ENCODE results near the gene SCUBE2. TPM values are rescaled to one million over a fixed set of nuclear protein-coding genes. Genes with fewer than 3 reads are reported as not detected.

Gene SCUBE2
- polyA plus RNA-seq, 2 of the 4 experiments (the other 2 are of a cell fraction), result 0.49 to 0.63 TPM

DNA sequence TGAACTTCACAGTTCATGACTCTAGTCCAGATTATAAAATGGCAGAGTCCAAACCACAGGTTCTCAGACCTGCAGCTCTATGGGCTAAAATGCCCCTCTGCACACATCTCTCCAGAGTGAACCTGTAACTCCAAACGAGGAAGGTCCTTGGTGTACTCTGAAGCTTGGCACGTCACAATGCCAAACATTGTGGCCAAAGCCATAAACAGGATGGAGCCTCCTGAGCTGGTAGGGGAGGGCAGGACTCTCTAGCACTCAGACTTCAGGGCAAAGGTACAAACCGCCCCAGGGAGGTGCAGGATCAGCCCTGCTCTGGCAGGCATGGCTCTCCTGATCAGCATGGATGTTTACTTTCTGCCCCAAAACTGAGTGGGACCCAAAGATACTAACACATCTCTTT, 2.3 kb downstream of the SCUBE2 start:
- CTCF ChIA-PET, result interaction anchor here (0.7 to 1.7 kb wide), 4 partner anchors 40 to 417 kb away, joined by 3 to 4 read pairs (median 4); no protein-coding TSS in a partner anchor
- H3K27ac ChIP-seq, result no peak overlapping the region

DNA sequence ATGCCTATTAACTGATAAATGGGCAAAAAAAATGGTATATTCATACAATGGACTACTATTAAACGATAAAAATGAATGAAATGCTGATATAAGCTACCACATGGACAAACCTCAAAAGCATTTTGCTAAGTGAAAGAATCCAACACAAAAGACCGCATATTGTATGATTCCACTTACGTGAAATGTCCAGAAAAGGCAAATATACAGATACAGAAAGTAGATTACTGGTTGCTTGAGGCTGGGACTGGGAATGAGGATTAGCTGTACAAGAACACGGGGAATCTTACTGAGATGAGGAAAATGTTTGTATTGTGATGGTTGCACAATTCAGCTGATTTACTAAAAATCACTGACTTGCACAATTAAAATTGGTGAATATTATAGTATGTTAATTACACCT, 8.8 kb downstream of the SCUBE2 start:
- FAIRE-seq, result no peak
- TF ChIP-seq ZSCAN20 (CRISPR knock-in tag; IDR thresholded peaks at IDR 0.05) (no peak), PHF8 (IDR thresholded peaks at IDR 0.05; ENCODE audit: borderline replicate concordance, low read depth) (no peak), ESRRA (IDR thresholded peaks at IDR 0.05; ENCODE audit: borderline replicate concordance, low read length) (no peak)
- TF ChIP-seq, protein P1, sequence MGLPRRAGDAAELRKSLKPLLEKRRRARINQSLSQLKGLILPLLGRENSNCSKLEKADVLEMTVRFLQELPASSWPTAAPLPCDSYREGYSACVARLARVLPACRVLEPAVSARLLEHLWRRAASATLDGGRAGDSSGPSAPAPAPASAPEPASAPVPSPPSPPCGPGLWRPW (IDR thresholded peaks at IDR 0.05), result no peak
- CTCF ChIA-PET, result no interaction called here
- no peak overlapping the region for H3K27ac ChIP-seq
- H3K4me3 ChIP-seq, result no peak overlapping the region
- WGBS (ENCODE audit: missing lambda C conversion rate), result 58% methylated on average over 4 of the region's 4 CpGs
- POLR2A ChIA-PET, result no interaction called here
- no peaks in the 10 kb centered on the region for H3K9me3 ChIP-seq
- no peak overlapping the region for H3K4me2 ChIP-seq
- no peaks in the 10 kb centered on the region for H3K4me1 ChIP-seq
- DNase-seq (ENCODE audit: low read depth in 1 of 2, low spot score in 1 of 2), result no peak
- ATAC-seq, result no peak

More for the DNA sequence above, 2.3 kb downstream of the SCUBE2 start:
- Histone ChIP-seq H3K4me2 (no peak overlapping the region), H3K4me3 (no peak overlapping the region), H3K9me3 (no peaks in the 10 kb centered on the region), H3K4me1 (0 out of 3 replicates have a peak, but pooled peaks cover 3% of the 10 kb centered on the region)
- TF ChIP-seq ELK1 (IDR thresholded peaks at IDR 0.05; ENCODE audit: low read depth, low read length), result no peak
- TF ChIP-seq PBX3 (IDR thresholded peaks at IDR 0.05), result no peak
- TF ChIP-seq POLR2AphosphoS2 (conservative IDR thresholded peaks at IDR 0.05; ENCODE audit: low read length), result no peak
- TF ChIP-seq CBX2 (IDR thresholded peaks at IDR 0.05; ENCODE audit: borderline replicate concordance, low read depth), result no peak
- no peak for TF ChIP-seq BHLHE40 (IDR thresholded peaks at IDR 0.05; ENCODE audit: low read depth, low read length)
- FAIRE-seq, result no peak
- POLR2A ChIA-PET, result no interaction called here
- no peak; a peak in 1 of 6 replicates for ATAC-seq
- 73% methylated on average over 2 of the region's 3 CpGs for WGBS (ENCODE audit: missing lambda C conversion rate)
- DNase-seq (ENCODE audit: low read depth in 1 of 2, low spot score in 1 of 2), result no peak

GRCh38 chr11:9081153-9081552, 10.2 kb downstream of the SCUBE2 start:
- Histone ChIP-seq H3K4me3 (no peak overlapping the region), H3K9me3 (no peaks in the 10 kb centered on the region), H3K27ac (no peak overlapping the region), H3K4me1 (no peaks in the 10 kb centered on the region), H3K4me2 (no peak overlapping the region)
- ATAC-seq (no peak), DNase-seq (ENCODE audit: low read depth in 1 of 2, low spot score in 1 of 2) (no peak), FAIRE-seq (no peak)
- CTCF ChIA-PET, result no interaction called here
- 38% methylated on average over 1 of the region's 1 CpG for WGBS (ENCODE audit: missing lambda C conversion rate)
- TF ChIP-seq ELK1 (IDR thresholded peaks at IDR 0.05; ENCODE audit: low read depth, low read length) (no peak), TFCP2L1 (CRISPR knock-in tag; IDR thresholded peaks at IDR 0.05) (no peak), FOSL2 (IDR thresholded peaks at IDR 0.05) (no peak), FOSL2 (CRISPR knock-in tag; IDR thresholded peaks at IDR 0.05) (no peak), CEBPB (IDR thresholded peaks at IDR 0.05) (no peak)
- POLR2A ChIA-PET, result no interaction called here

DNA sequence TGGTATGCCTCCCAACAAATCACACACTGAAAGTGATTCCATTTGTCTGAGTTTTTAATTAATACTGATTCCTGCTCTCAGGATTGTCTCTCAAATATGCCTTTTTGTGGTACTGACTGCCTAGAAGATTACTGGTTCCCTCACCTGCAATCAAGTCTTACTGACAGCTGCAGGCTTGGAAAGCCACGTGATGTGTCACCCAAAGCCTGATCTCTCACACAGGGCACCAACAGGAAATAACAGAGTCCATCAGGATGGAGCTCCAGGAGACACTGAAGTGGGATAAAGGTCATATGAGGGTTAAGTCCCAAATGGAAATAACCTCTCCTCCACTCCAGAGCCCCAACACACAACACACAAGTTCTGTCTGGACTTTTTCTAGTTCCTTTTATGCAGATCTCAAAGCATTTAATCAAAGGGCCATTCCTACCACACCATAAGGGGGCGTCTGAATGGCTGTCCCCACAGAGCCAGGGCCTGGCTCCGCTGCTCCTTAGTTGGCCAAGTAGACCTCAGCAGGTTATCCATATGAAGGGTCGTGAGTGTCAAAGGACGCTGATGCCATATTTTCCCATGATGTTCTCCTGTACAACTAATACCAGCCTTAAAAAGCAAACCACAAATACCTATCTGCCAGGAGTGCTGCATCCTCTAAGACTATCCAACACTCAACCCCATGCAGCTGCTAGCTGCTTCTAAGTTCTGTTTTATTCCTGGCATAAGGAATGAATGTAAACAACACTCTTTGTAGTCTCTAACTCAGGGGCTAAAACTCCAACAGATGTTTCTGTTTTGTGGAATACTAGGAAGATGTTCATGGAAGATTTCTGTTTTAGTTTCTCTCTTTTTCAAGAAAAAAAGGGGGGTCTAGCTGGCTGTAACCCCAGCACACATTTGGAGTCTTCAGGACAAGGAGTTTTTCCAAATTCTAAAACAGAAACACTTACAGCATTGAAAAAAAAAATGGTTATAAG, 13.0 kb downstream of the SCUBE2 start:
- no peak overlapping the region for H3K27ac ChIP-seq
- CTCF ChIA-PET, result interaction anchor here (0.8 to 1.9 kb wide), 2 partner anchors 13 to 63 kb away, joined by 3 to 4 read pairs; no protein-coding TSS in a partner anchor

More for the DNA sequence above, 13.0 kb downstream of the SCUBE2 start:
- DNase-seq (ENCODE audit: low read depth in 1 of 2, low spot score in 1 of 2) (no peak), FAIRE-seq (no peak), ATAC-seq (peak in 1 of 2 experiments; percentile 51; a peak in 1 of 6 replicates)
- TF ChIP-seq SREBF2 (IDR thresholded peaks at IDR 0.05) (no peak), ZC3H11A (IDR thresholded peaks at IDR 0.05) (no peak), JUNB (IDR thresholded peaks at IDR 0.05) (no peak), HOXB5 (CRISPR knock-in tag; IDR thresholded peaks at IDR 0.05) (no peak), CBX8 (IDR thresholded peaks at IDR 0.05) (no peak), NR3C1 (IDR thresholded peaks at IDR 0.05) (no peak), GATA3 (IDR thresholded peaks at IDR 0.05; ENCODE audit: borderline replicate concordance) (no peak), RFX5 (IDR thresholded peaks at IDR 0.05) (no peak), RNF2 (IDR thresholded peaks at IDR 0.05; ENCODE audit: borderline replicate concordance, low read depth) (no peak), ESRRA (IDR thresholded peaks at IDR 0.05; ENCODE audit: borderline replicate concordance, low read length) (no peak), RARB (CRISPR knock-in tag; IDR thresholded peaks at IDR 0.05) (no peak), FOXS1 (CRISPR knock-in tag; IDR thresholded peaks at IDR 0.05) (no peak), SMC3 (IDR thresholded peaks at IDR 0.05) (no peak)
- TF ChIP-seq, protein P1 (IDR thresholded peaks at IDR 0.05), result no peak
- TF ChIP-seq, protein P2, sequence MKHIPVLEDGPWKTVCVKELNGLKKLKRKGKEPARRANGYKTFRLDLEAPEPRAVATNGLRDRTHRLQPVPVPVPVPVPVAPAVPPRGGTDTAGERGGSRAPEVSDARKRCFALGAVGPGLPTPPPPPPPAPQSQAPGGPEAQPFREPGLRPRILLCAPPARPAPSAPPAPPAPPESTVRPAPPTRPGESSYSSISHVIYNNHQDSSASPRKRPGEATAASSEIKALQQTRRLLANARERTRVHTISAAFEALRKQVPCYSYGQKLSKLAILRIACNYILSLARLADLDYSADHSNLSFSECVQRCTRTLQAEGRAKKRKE (CRISPR knock-in tag; IDR thresholded peaks at IDR 0.05; ENCODE audit: low read depth), result no peak
- 55% methylated on average over 5 of the region's 5 CpGs for WGBS (ENCODE audit: missing lambda C conversion rate)
- Histone ChIP-seq H3K4me2 (no peak overlapping the region), H3K9me3 (no peaks in the 10 kb centered on the region), H3K4me3 (no peak overlapping the region), H3K4me1 (no peaks in the 10 kb centered on the region)
- POLR2A ChIA-PET, result no interaction called here

Measured in A549 (cell line).